H1 (cell line): ENCODE measurements around the gene GPX7. TPM values are rescaled to one million over a fixed set of nuclear protein-coding genes. Genes with fewer than 3 reads are reported as not detected.
A peak's percentile ranks its signal among the peaks of the same experiment; 100 is the strongest.

Source experiments
- CTCF ChIA-PET: fragments of 300-600 bp; sonication (Branson Sonifier 250); formaldehyde crosslinking; loops from one replicate; lab custom pipeline; 2021; ENCODE audit not compliant: partially characterized antibody; lab: Charles Lee
- POLR2A ChIA-PET: fragments of 300-600 bp; sonication (Branson Sonifier 250); formaldehyde crosslinking; loops from one replicate; lab custom pipeline; 2021; ENCODE audit warnings: inconsistent platforms; ENCODE audit not compliant: partially characterized antibody; lab: Charles Lee
- DNase-seq, 2 experiments: peaks; one replicate each; pipeline versions ENCODE4 v3.0.0 to v3.0.0-alpha.2; 2010 to 2022; ENCODE audit warnings: low spot score in 2 of 2, low read depth in 1 of 2, mixed read lengths in 1 of 2
- FAIRE-seq: peaks from 2 replicates; lab custom pipeline; 2011; peaks lifted over from hg19 to GRCh38; lab: Jason Lieb, UNC
- H2AFZ ChIP-seq: 2 replicates; pipeline ENCODE4 v1.8.1; 2012; ENCODE audit warnings: low read length, inconsistent platforms
- H2AK5ac ChIP-seq: 2 replicates; pipeline ENCODE4 v1.6.1; 2013; ENCODE audit warnings: low read depth, low read length
- H2BK120ac ChIP-seq: replicated peaks from 2 replicates; pipeline ENCODE3; 2013; ENCODE audit warnings: low read depth, low read length, inconsistent platforms
- H2BK12ac ChIP-seq: 2 replicates; pipeline ENCODE4 v1.6.1; 2013; ENCODE audit warnings: low read depth, low read length
- H2BK15ac ChIP-seq: 2 replicates; pipeline ENCODE4 v1.6.1; 2013; ENCODE audit warnings: low read length
- H2BK20ac ChIP-seq: 2 replicates; pipeline ENCODE4 v1.6.1; 2013; ENCODE audit warnings: low read length
- H2BK5ac ChIP-seq: 2 replicates; pipeline ENCODE4 v1.6.1; 2013; ENCODE audit warnings: low read depth, low read length
- H3K14ac ChIP-seq: 2 replicates; pipeline ENCODE4 v1.6.1; 2013; ENCODE audit warnings: inconsistent platforms; ENCODE audit not compliant: insufficient read length
- H3K18ac ChIP-seq: 2 replicates; pipeline ENCODE4 v1.6.1; 2013; ENCODE audit warnings: low read length; ENCODE audit errors: extremely low read depth
- H3K23ac ChIP-seq: 2 replicates; pipeline ENCODE4 v1.6.1; 2013; ENCODE audit warnings: inconsistent platforms; ENCODE audit not compliant: insufficient read length
- H3K23me2 ChIP-seq: 2 replicates; pipeline ENCODE4 v1.6.1; 2013; ENCODE audit warnings: low read depth, low read length
- H3K27ac ChIP-seq: 2 replicates; pipeline ENCODE4 v1.6.1; 2011; ENCODE audit warnings: low read depth, low read length, inconsistent platforms
- H3K27me3 ChIP-seq, 4 experiments: replicated peaks in 1 of 4; 1 replicate in 1 of 4; 2 replicates in 3 of 4; pipeline versions ENCODE4 v1.6.1 to v1.8.1; 2011 to 2013; ENCODE audit warnings: low read length in 3 of 4, mild to moderate bottlenecking in 3 of 4, inconsistent platforms in 2 of 4, mixed read lengths in 2 of 4, moderate library complexity in 1 of 4; ENCODE audit not compliant: control insufficient read depth in 3 of 4, insufficient read depth in 3 of 4; ENCODE audit errors: extremely low read depth in 1 of 4
- H3K36me3 ChIP-seq, 4 experiments: 2 replicates each; pipeline versions ENCODE4 v1.6.1 to v1.8.1; 2011 to 2013; ENCODE audit warnings: mild to moderate bottlenecking in 4 of 4, low read length in 3 of 4, moderate library complexity in 2 of 4, control low read depth in 1 of 4, inconsistent platforms in 1 of 4; ENCODE audit not compliant: insufficient read depth in 4 of 4, control insufficient read depth in 2 of 4
- H3K4ac ChIP-seq: replicated peaks from 2 replicates; pipeline ENCODE3; 2013; ENCODE audit warnings: low read length, low read depth, mixed read lengths, inconsistent platforms; ENCODE audit not compliant: insufficient read length
- H3K4me1 ChIP-seq, 4 experiments: replicated peaks in 1 of 4; 1 replicate in 1 of 4; 2 replicates in 3 of 4; pipeline versions ENCODE4 v1.6.1 to v1.8.1; 2011 to 2013; ENCODE audit warnings: low read length in 3 of 4, inconsistent platforms in 2 of 4, mixed read lengths in 1 of 4; ENCODE audit not compliant: insufficient read depth in 4 of 4, control insufficient read depth in 3 of 4
- H3K4me2 ChIP-seq, 2 experiments: 2 replicates each; pipeline versions ENCODE4 v1.6.1 to v1.8.1; 2011 to 2013; ENCODE audit warnings: low read depth in 2 of 2, low read length in 2 of 2, control low read depth in 1 of 2, inconsistent platforms in 1 of 2, mild to moderate bottlenecking in 1 of 2; ENCODE audit not compliant: insufficient read depth in 1 of 2
- H3K4me3 ChIP-seq, 4 experiments: fragments of 200-600, 300-600 bp in 1 of 4; sonication (generic), shearing (Covaris generic), sonication (Bioruptor Twin) in 1 of 4; 2 replicates each; pipeline versions ENCODE4 v1.5.1 to v1.8.1; 2011 to 2016; ENCODE audit warnings: low read length in 4 of 4, low read depth in 3 of 4, control low read depth in 2 of 4, inconsistent platforms in 2 of 4, mild to moderate bottlenecking in 2 of 4, mixed read lengths in 1 of 4, moderate library complexity in 1 of 4; ENCODE audit not compliant: insufficient read depth in 2 of 4; ENCODE audit errors: extremely low read depth in 1 of 4
- H3K56ac ChIP-seq: replicated peaks from 2 replicates; pipeline ENCODE3; 2013; ENCODE audit warnings: low read depth, mild to moderate bottlenecking, mixed read lengths, low read length, inconsistent platforms; ENCODE audit not compliant: insufficient read length
- H3K79me1 ChIP-seq: 2 replicates; pipeline ENCODE4 v1.6.1; 2013; ENCODE audit warnings: low read depth, low read length, control low read depth
- H3K79me2 ChIP-seq, 2 experiments: 2 replicates each; pipeline versions ENCODE4 v1.6.1 to v1.8.1; 2012 to 2013; ENCODE audit warnings: low read length in 2 of 2, mild to moderate bottlenecking in 2 of 2, inconsistent platforms in 1 of 2; ENCODE audit not compliant: insufficient read depth in 2 of 2, control insufficient read depth in 1 of 2
- H3K9ac ChIP-seq, 4 experiments: replicated peaks in 1 of 4; 1 replicate in 1 of 4; 2 replicates in 3 of 4; pipeline versions ENCODE4 v1.6.1 to v1.8.1; 2011 to 2013; ENCODE audit warnings: low read depth in 3 of 4, low read length in 3 of 4, control low read depth in 2 of 4, mild to moderate bottlenecking in 2 of 4, moderate library complexity in 2 of 4, inconsistent platforms in 1 of 4; ENCODE audit errors: extremely low read depth in 1 of 4
- H3K9me3 ChIP-seq, 2 experiments: 2 replicates each; pipeline versions ENCODE4 v1.6.1 to v1.8.1; 2012 to 2013; ENCODE audit warnings: mild to moderate bottlenecking in 2 of 2, moderate library complexity in 2 of 2, control low read depth in 1 of 2, inconsistent platforms in 1 of 2, low read depth in 1 of 2, low read length in 1 of 2, mixed read lengths in 1 of 2; ENCODE audit not compliant: insufficient read depth in 2 of 2
- H4K20me1 ChIP-seq, 2 experiments: replicated peaks in 1 of 2; 2 replicates each; pipeline versions ENCODE3 to v1.8.1; 2011 to 2013; ENCODE audit warnings: inconsistent platforms in 2 of 2, low read length in 2 of 2, mild to moderate bottlenecking in 1 of 2; ENCODE audit not compliant: insufficient read depth in 2 of 2, control insufficient read depth in 1 of 2
- H4K5ac ChIP-seq: 2 replicates; pipeline ENCODE4 v1.6.1; 2013; ENCODE audit warnings: low read length, low read depth, mixed read lengths, inconsistent platforms; ENCODE audit not compliant: insufficient read length
- H4K8ac ChIP-seq: 2 replicates; pipeline ENCODE4 v1.8.0; 2013; ENCODE audit warnings: mild to moderate bottlenecking, moderate library complexity, low read length, inconsistent platforms; ENCODE audit not compliant: insufficient read depth; ENCODE audit errors: extremely low read depth
- H4K91ac ChIP-seq: replicated peaks from 2 replicates; pipeline ENCODE3; 2013; ENCODE audit warnings: low read length, mixed read lengths, inconsistent platforms; ENCODE audit not compliant: insufficient read length
- EP300 ChIP-seq, 2 experiments: IDR thresholded peaks; 1 replicate in 1 of 2; 2 replicates in 1 of 2; pipeline ENCODE4 v1.6.1; 2011 to 2012; ENCODE audit warnings: low read depth in 2 of 2, low read length in 2 of 2, mild to moderate bottlenecking in 2 of 2, borderline replicate concordance in 1 of 2, inconsistent platforms in 1 of 2, moderate library complexity in 1 of 2
- TEAD4 ChIP-seq: IDR thresholded peaks from 2 replicates; pipeline ENCODE4 v1.6.1; 2012; ENCODE audit warnings: low read depth, low read length, inconsistent platforms, mixed read lengths
- WGBS, 2 experiments: shearing (Covaris generic) in 1 of 2; methylation state at CpG; one replicate each; pipeline versions ENCODE4 v1.1.6 to v1.1.7; 2013 to 2015; ENCODE audit warnings: low lambda C conversion rate in 2 of 2, mixed read lengths in 2 of 2, inconsistent platforms in 1 of 2, low coverage in 1 of 2, missing lambda C conversion rate in 1 of 2; ENCODE audit not compliant: insufficient replicate concordance in 2 of 2, insufficient coverage in 1 of 2, insufficient read length in 1 of 2; ENCODE audit errors: extremely low coverage in 1 of 2, missing lambda C conversion rate in 1 of 2; 5-methylcytosine and 5-hydroxymethylcytosine counted together
- polyA plus RNA-seq, 7 experiments: library from polyadenylated mRNA; depleted of rRNA in 3 of 7; stranded (reverse) in 5 of 7; unstranded in 2 of 7; fragments of >200 nt in 5 of 7; fragments of 200-250 nt in 2 of 7; gene quantifications; 1 replicate in 5 of 7; 2 replicates in 1 of 7; 4 replicates in 1 of 7; pipeline versions ENCODE4 v1.2.1 to v1.2.3, GENCODE V29; 2011 to 2013; ENCODE audit warnings: missing spikeins in 2 of 7, mixed read lengths in 2 of 7
- total RNA-seq: library from RNA; stranded (reverse); fragmentation: NEBNext Ultra II Directional; extraction: Animal tissue kit (Norgen Biotek cat#: 25700); gene quantifications from 2 replicates; pipeline ENCODE4 v1.2.1, GENCODE V29; 2021

The GPX7 gene
- total and polyA plus RNA-seq, 2 of the 8 experiments (the other 6 are each of a cell fraction or from before 2014, with no cell fraction given): 13.0 to 37.5 TPM

DNA sequence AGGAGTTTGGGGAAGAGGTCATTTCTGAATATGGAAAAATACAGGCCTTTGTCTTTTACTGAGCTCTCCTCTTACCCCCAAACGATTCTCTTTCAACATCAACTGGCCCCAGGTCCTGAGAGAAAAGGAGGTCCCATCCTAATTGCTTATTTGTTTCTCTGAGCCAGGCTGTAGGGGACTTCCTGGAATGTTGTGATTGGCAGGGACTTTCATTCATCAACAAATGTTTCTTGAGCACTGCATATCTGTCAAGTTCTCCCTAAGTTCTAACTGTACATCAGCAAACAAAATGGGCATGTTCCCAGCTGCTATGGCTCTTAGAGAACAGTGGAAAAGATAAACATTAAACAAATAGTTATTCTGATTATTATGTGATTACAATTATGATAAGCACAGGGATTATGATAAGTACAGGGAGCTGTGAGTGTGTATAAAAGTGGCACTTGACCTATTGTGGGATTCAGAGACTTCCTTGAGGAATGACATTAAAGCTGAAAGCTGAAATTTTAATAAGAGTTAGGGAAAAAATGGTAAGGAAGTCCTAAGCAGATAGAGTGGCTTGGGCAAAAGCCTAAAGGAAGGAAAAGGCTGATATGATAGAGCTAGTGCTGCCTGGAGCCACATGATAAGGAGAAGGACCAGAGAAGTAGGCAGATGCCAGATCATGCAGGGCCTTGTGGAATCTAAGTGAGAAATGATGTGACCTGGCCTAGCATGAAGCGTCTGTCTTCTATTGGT, 11.6 kb downstream of the GPX7 start:
- no peak for DNase-seq

More for the DNA sequence above, 11.6 kb downstream of the GPX7 start:
- H3K14ac ChIP-seq: no peak overlapping the region
- no peaks in the 10 kb centered on the region for H4K20me1 ChIP-seq
- no peak overlapping the region for H3K18ac ChIP-seq
- no peak overlapping the region for H3K4me3 ChIP-seq
- H2BK120ac ChIP-seq: no peak overlapping the region
- H2AK5ac ChIP-seq: no peak overlapping the region
- H3K23me2 ChIP-seq: no peaks in the 10 kb centered on the region; the same call in 1 of the 2 replicates
- H3K4ac ChIP-seq: no peak overlapping the region
- no peak overlapping the region for H4K8ac ChIP-seq
- H3K79me1 ChIP-seq: no peaks in the 10 kb centered on the region
- H3K36me3 ChIP-seq: no peaks in the 10 kb centered on the region
- no peak overlapping the region for H3K9ac ChIP-seq
- CTCF ChIA-PET: interaction anchor here (0.6 to 1.0 kb wide), 2 partner anchors 73 to 107 kb away, joined by 3 to 4 read pairs; no protein-coding TSS in a partner anchor
- H4K91ac ChIP-seq: no peak overlapping the region
- WGBS, 2 experiments: 64% methylated on average over 2 of the region's 2 CpGs; no CpG with 5 or more reads in 1 of the 2 experiments
- H3K23ac ChIP-seq: no peak overlapping the region
- H3K4me2 ChIP-seq: no peak overlapping the region
- no peaks in the 10 kb centered on the region for H3K27me3 ChIP-seq
- POLR2A ChIA-PET: interaction anchor here (1.4 to 2.2 kb wide), 2 partner anchors 10 to 61 kb away, joined by 4 read pairs; partner anchors contain the start of gene TUT4
- H2BK12ac ChIP-seq: no peak overlapping the region
- no peak overlapping the region for H4K5ac ChIP-seq
- no peaks in the 10 kb centered on the region for H3K79me2 ChIP-seq
- TF ChIP-seq EP300 (IDR thresholded peaks at IDR 0.05; ENCODE audit: borderline replicate concordance in 1 of 2, low read depth in 2 of 2, low read length in 2 of 2) (no peak), TEAD4 (0 out of 2 replicates have a peak, but pooled peaks have one; percentile 32)
- H3K56ac ChIP-seq: no peak overlapping the region
- no peak overlapping the region for H3K27ac ChIP-seq
- FAIRE-seq: no peak
- no peak overlapping the region for H2BK20ac ChIP-seq
- H2BK15ac ChIP-seq: no peak overlapping the region
- H2BK5ac ChIP-seq: no peak overlapping the region
- H3K9me3 ChIP-seq: no peaks in the 10 kb centered on the region
- H2AFZ ChIP-seq: no peak overlapping the region
- H3K4me1 ChIP-seq: peaks cover 0 to 5% (median 2%) of the 10 kb centered on the region in 4 experiments; a peak in 2 of 7 replicates
